ENCODE measurements around the gene KYNU. TPM values are rescaled to one million over a fixed set of nuclear protein-coding genes. Genes with fewer than 3 reads are reported as not detected.

Gene KYNU
- total RNA-seq, 1 donor from 2014 or later, result not detected

DNA sequence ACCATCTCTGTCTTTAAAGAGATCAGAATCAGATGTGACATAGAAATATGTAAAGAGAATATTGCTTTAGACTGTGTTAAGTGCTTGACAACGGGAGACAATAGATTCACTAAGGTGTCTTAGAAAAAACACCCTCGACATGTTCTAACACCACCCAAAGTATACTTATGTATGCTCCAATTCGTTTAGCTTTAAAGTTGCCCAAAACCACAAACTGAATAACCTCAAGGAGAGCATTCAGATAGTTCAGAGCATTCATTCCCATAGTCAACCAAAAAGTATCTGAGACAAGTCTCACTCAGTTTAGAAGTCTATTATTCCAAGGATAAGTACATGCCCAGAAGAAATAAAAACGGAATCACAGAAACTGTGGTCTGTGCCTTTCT lies 96.4 kb downstream of the KYNU start:
- H3K4me1 Mint-ChIP-seq (ENCODE audit: low read depth), result peaks cover 8% of the 10 kb centered on the region
- no peaks in the 10 kb centered on the region for H3K36me3 Mint-ChIP-seq (ENCODE audit: insufficient read depth)
- no peaks in the 10 kb centered on the region for H3K9me3 Mint-ChIP-seq (ENCODE audit: low read depth)
- H3K4me3 Mint-ChIP-seq (ENCODE audit: low read depth), result no peak overlapping the region
- no peak for TF ChIP-seq CTCF (IDR thresholded peaks at IDR 0.05; ENCODE audit: unreplicated experiment)
- DNase-seq (ENCODE audit: low spot score, unreplicated experiment), result no peak
- H3K27me3 Mint-ChIP-seq, result no peaks in the 10 kb centered on the region
- no peak overlapping the region for H3K27ac Mint-ChIP-seq

DNA sequence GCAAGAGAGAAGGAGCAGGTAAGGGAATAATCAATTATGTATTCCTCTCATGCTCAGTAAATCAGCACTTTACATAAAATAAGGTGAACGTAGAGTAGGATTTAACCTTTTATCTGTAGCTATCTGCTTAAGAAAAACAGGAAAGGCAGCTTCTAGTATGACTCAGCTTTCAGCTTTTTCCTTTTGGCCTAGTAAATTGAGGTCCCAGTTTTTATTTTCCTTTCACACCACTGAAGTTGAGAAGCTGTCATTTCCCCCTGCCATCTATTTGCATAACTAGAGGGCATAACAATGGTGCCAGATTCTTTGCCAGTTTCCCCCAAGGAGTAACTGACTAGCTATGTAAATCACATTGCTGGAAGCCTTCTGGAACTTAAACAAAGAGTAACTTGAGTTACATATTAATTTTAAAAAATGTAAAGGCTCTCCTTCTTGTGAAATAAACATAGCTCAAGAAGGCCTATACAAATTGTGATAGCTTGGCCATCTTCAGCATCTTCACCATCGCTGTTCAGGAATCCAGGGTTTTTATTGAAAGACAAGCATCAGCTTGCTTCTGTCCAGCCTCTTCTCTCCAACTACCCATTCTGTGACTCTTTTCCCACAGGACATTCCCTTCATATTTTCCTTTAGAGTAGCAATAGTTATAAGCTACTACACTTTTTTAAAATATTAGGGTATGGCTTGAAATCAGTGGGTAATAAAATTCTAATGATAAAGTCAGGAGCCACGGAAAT lies 97.0 kb downstream of the KYNU start:
- Mint-ChIP-seq H3K4me3 (ENCODE audit: low read depth) (no peak overlapping the region), H3K27ac (no peak overlapping the region), H3K27me3 (no peaks in the 10 kb centered on the region), H3K36me3 (ENCODE audit: insufficient read depth) (no peaks in the 10 kb centered on the region), H3K9me3 (ENCODE audit: low read depth) (no peaks in the 10 kb centered on the region), H3K4me1 (ENCODE audit: low read depth) (peaks cover 8% of the 10 kb centered on the region)
- no peak for DNase-seq (ENCODE audit: low spot score, unreplicated experiment)
- TF ChIP-seq CTCF (IDR thresholded peaks at IDR 0.05; ENCODE audit: unreplicated experiment), result no peak

- Mint-ChIP-seq H3K4me3 (ENCODE audit: low read depth) (no peak overlapping the region), H3K27ac (no peak overlapping the region), H3K9me3 (ENCODE audit: low read depth) (no peaks in the 10 kb centered on the region), H3K4me1 (ENCODE audit: low read depth) (peaks cover 11% of the 10 kb centered on the region), H3K36me3 (ENCODE audit: insufficient read depth) (no peaks in the 10 kb centered on the region), H3K27me3 (no peaks in the 10 kb centered on the region)
- no peak for TF ChIP-seq CTCF (IDR thresholded peaks at IDR 0.05; ENCODE audit: unreplicated experiment)
- DNase-seq (ENCODE audit: low spot score, unreplicated experiment), result no peak
Observed at GRCh38 chr2:142975239-142975638, 97.8 kb downstream of the KYNU start.

DNA sequence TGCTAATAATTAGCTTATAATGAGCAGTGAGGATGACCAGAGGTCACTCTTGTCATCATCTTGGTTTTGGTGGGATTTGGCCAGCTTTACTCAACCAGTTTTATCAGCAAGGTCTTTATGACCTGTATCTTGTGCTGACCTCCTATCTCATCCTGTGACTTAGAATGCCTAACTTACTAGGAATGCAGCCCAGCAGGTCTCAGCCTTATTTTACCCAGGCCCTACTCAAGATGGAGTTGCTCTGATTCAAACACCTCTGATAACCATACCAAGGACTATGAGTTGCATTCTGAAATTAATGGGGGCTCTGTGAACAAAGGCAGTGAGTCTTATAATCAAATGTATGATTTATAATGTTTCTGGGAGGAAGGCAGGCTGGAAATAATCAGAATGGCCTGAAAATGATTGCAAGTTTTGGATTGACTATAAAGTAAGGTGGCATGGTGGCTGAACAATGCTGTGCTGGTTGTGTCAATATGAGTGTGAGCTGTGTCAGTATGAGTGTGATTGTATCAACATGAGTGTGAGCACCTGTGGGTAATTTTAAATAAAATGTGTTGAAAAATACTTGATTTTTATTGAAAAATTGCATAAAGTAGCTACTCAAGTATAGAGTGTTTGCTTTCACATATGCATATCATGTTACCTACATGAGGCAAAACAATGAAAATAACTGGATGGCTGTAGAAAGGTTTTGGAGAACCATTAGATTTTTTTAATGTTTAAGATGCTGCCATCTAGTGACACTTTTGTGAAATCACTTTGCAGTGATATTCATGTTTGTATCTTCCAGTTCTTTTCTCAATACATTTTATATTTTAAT lies 103.0 kb downstream of the KYNU start:
- no peak overlapping the region for H3K4me3 Mint-ChIP-seq (ENCODE audit: low read depth)
- H3K9me3 Mint-ChIP-seq (ENCODE audit: low read depth), result no peaks in the 10 kb centered on the region
- H3K27me3 Mint-ChIP-seq, result no peaks in the 10 kb centered on the region
- TF ChIP-seq CTCF (IDR thresholded peaks at IDR 0.05; ENCODE audit: unreplicated experiment), result peak; percentile 72
- H3K27ac Mint-ChIP-seq, result peak overlapping the region; percentile 62
- no peak for DNase-seq (ENCODE audit: low spot score, unreplicated experiment)
- H3K4me1 Mint-ChIP-seq (ENCODE audit: low read depth), result peaks cover 10% of the 10 kb centered on the region
- no peaks in the 10 kb centered on the region for H3K36me3 Mint-ChIP-seq (ENCODE audit: insufficient read depth)

DNA sequence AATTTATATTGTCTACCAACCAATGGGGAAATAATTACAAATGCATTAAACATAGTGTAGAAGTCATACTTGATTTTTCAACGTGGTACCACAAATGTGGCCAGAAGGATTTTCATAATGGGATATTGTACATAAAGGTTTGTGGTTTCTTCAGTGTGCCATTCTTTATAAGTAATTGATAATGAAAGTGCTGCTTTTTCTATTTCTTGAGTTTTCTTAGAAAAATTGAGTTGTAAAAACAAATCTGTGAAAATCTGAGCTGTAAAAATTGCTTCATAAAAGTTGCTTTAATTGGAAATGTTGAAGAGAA lies 103.6 kb downstream of the KYNU start:
- H3K27me3 Mint-ChIP-seq, result no peaks in the 10 kb centered on the region
- no peak overlapping the region for H3K27ac Mint-ChIP-seq
- H3K4me3 Mint-ChIP-seq (ENCODE audit: low read depth), result no peak overlapping the region
- no peaks in the 10 kb centered on the region for H3K36me3 Mint-ChIP-seq (ENCODE audit: insufficient read depth)
- no peak for DNase-seq (ENCODE audit: low spot score, unreplicated experiment)
- peaks cover 8% of the 10 kb centered on the region for H3K4me1 Mint-ChIP-seq (ENCODE audit: low read depth)
- no peaks in the 10 kb centered on the region for H3K9me3 Mint-ChIP-seq (ENCODE audit: low read depth)
- no peak for TF ChIP-seq CTCF (IDR thresholded peaks at IDR 0.05; ENCODE audit: unreplicated experiment)
